H1 (cell line): ENCODE data around the gene AQP12A. TPM values are rescaled to one million over a fixed set of nuclear protein-coding genes. Genes with fewer than 3 reads are reported as not detected.

Experiments
- CTCF ChIA-PET: fragments of 300-600 bp; sonication (Branson Sonifier 250); formaldehyde crosslinking; loops from one replicate; lab custom pipeline; 2021; ENCODE audit not compliant: partially characterized antibody; lab: Charles Lee
- POLR2A ChIA-PET: fragments of 300-600 bp; sonication (Branson Sonifier 250); formaldehyde crosslinking; loops from one replicate; lab custom pipeline; 2021; ENCODE audit warnings: inconsistent platforms; ENCODE audit not compliant: partially characterized antibody; lab: Charles Lee
- DNase-seq, 2 experiments: peaks; one replicate each; pipeline versions ENCODE4 v3.0.0 to v3.0.0-alpha.2; 2010 to 2022; ENCODE audit warnings: low spot score in 2 of 2, low read depth in 1 of 2, mixed read lengths in 1 of 2
- FAIRE-seq: peaks from 2 replicates; lab custom pipeline; 2011; peaks lifted over from hg19 to GRCh38; lab: Jason Lieb, UNC
- H2AFZ ChIP-seq: 2 replicates; pipeline ENCODE4 v1.8.1; 2012; ENCODE audit warnings: low read length, inconsistent platforms
- H2AK5ac ChIP-seq: 2 replicates; pipeline ENCODE4 v1.6.1; 2013; ENCODE audit warnings: low read depth, low read length
- H2BK120ac ChIP-seq: replicated peaks from 2 replicates; pipeline ENCODE3; 2013; ENCODE audit warnings: low read depth, low read length, inconsistent platforms
- H2BK12ac ChIP-seq: 2 replicates; pipeline ENCODE4 v1.6.1; 2013; ENCODE audit warnings: low read depth, low read length
- H2BK15ac ChIP-seq: 2 replicates; pipeline ENCODE4 v1.6.1; 2013; ENCODE audit warnings: low read length
- H2BK20ac ChIP-seq: 2 replicates; pipeline ENCODE4 v1.6.1; 2013; ENCODE audit warnings: low read length
- H2BK5ac ChIP-seq: 2 replicates; pipeline ENCODE4 v1.6.1; 2013; ENCODE audit warnings: low read depth, low read length
- H3K14ac ChIP-seq: 2 replicates; pipeline ENCODE4 v1.6.1; 2013; ENCODE audit warnings: inconsistent platforms; ENCODE audit not compliant: insufficient read length
- H3K18ac ChIP-seq: 2 replicates; pipeline ENCODE4 v1.6.1; 2013; ENCODE audit warnings: low read length; ENCODE audit errors: extremely low read depth
- H3K23ac ChIP-seq: 2 replicates; pipeline ENCODE4 v1.6.1; 2013; ENCODE audit warnings: inconsistent platforms; ENCODE audit not compliant: insufficient read length
- H3K23me2 ChIP-seq: 2 replicates; pipeline ENCODE4 v1.6.1; 2013; ENCODE audit warnings: low read depth, low read length
- H3K27ac ChIP-seq: 2 replicates; pipeline ENCODE4 v1.6.1; 2011; ENCODE audit warnings: low read depth, low read length, inconsistent platforms
- H3K27me3 ChIP-seq, 4 experiments: replicated peaks in 1 of 4; 1 replicate in 1 of 4; 2 replicates in 3 of 4; pipeline versions ENCODE4 v1.6.1 to v1.8.1; 2011 to 2013; ENCODE audit warnings: low read length in 3 of 4, mild to moderate bottlenecking in 3 of 4, inconsistent platforms in 2 of 4, mixed read lengths in 2 of 4, moderate library complexity in 1 of 4; ENCODE audit not compliant: control insufficient read depth in 3 of 4, insufficient read depth in 3 of 4; ENCODE audit errors: extremely low read depth in 1 of 4
- H3K36me3 ChIP-seq, 4 experiments: 2 replicates each; pipeline versions ENCODE4 v1.6.1 to v1.8.1; 2011 to 2013; ENCODE audit warnings: mild to moderate bottlenecking in 4 of 4, low read length in 3 of 4, moderate library complexity in 2 of 4, control low read depth in 1 of 4, inconsistent platforms in 1 of 4; ENCODE audit not compliant: insufficient read depth in 4 of 4, control insufficient read depth in 2 of 4
- H3K4ac ChIP-seq: replicated peaks from 2 replicates; pipeline ENCODE3; 2013; ENCODE audit warnings: low read length, low read depth, mixed read lengths, inconsistent platforms; ENCODE audit not compliant: insufficient read length
- H3K4me1 ChIP-seq, 4 experiments: replicated peaks in 1 of 4; 1 replicate in 1 of 4; 2 replicates in 3 of 4; pipeline versions ENCODE4 v1.6.1 to v1.8.1; 2011 to 2013; ENCODE audit warnings: low read length in 3 of 4, inconsistent platforms in 2 of 4, mixed read lengths in 1 of 4; ENCODE audit not compliant: insufficient read depth in 4 of 4, control insufficient read depth in 3 of 4
- H3K4me2 ChIP-seq, 2 experiments: 2 replicates each; pipeline versions ENCODE4 v1.6.1 to v1.8.1; 2011 to 2013; ENCODE audit warnings: low read depth in 2 of 2, low read length in 2 of 2, control low read depth in 1 of 2, inconsistent platforms in 1 of 2, mild to moderate bottlenecking in 1 of 2; ENCODE audit not compliant: insufficient read depth in 1 of 2
- H3K4me3 ChIP-seq, 4 experiments: fragments of 200-600, 300-600 bp in 1 of 4; sonication (generic), shearing (Covaris generic), sonication (Bioruptor Twin) in 1 of 4; 2 replicates each; pipeline versions ENCODE4 v1.5.1 to v1.8.1; 2011 to 2016; ENCODE audit warnings: low read length in 4 of 4, low read depth in 3 of 4, control low read depth in 2 of 4, inconsistent platforms in 2 of 4, mild to moderate bottlenecking in 2 of 4, mixed read lengths in 1 of 4, moderate library complexity in 1 of 4; ENCODE audit not compliant: insufficient read depth in 2 of 4; ENCODE audit errors: extremely low read depth in 1 of 4
- H3K56ac ChIP-seq: replicated peaks from 2 replicates; pipeline ENCODE3; 2013; ENCODE audit warnings: low read depth, mild to moderate bottlenecking, mixed read lengths, low read length, inconsistent platforms; ENCODE audit not compliant: insufficient read length
- H3K79me1 ChIP-seq: 2 replicates; pipeline ENCODE4 v1.6.1; 2013; ENCODE audit warnings: low read depth, low read length, control low read depth
- H3K79me2 ChIP-seq, 2 experiments: 2 replicates each; pipeline versions ENCODE4 v1.6.1 to v1.8.1; 2012 to 2013; ENCODE audit warnings: low read length in 2 of 2, mild to moderate bottlenecking in 2 of 2, inconsistent platforms in 1 of 2; ENCODE audit not compliant: insufficient read depth in 2 of 2, control insufficient read depth in 1 of 2
- H3K9ac ChIP-seq, 4 experiments: replicated peaks in 1 of 4; 1 replicate in 1 of 4; 2 replicates in 3 of 4; pipeline versions ENCODE4 v1.6.1 to v1.8.1; 2011 to 2013; ENCODE audit warnings: low read depth in 3 of 4, low read length in 3 of 4, control low read depth in 2 of 4, mild to moderate bottlenecking in 2 of 4, moderate library complexity in 2 of 4, inconsistent platforms in 1 of 4; ENCODE audit errors: extremely low read depth in 1 of 4
- H3K9me3 ChIP-seq, 2 experiments: 2 replicates each; pipeline versions ENCODE4 v1.6.1 to v1.8.1; 2012 to 2013; ENCODE audit warnings: mild to moderate bottlenecking in 2 of 2, moderate library complexity in 2 of 2, control low read depth in 1 of 2, inconsistent platforms in 1 of 2, low read depth in 1 of 2, low read length in 1 of 2, mixed read lengths in 1 of 2; ENCODE audit not compliant: insufficient read depth in 2 of 2
- H4K20me1 ChIP-seq, 2 experiments: replicated peaks in 1 of 2; 2 replicates each; pipeline versions ENCODE3 to v1.8.1; 2011 to 2013; ENCODE audit warnings: inconsistent platforms in 2 of 2, low read length in 2 of 2, mild to moderate bottlenecking in 1 of 2; ENCODE audit not compliant: insufficient read depth in 2 of 2, control insufficient read depth in 1 of 2
- H4K5ac ChIP-seq: 2 replicates; pipeline ENCODE4 v1.6.1; 2013; ENCODE audit warnings: low read length, low read depth, mixed read lengths, inconsistent platforms; ENCODE audit not compliant: insufficient read length
- H4K8ac ChIP-seq: 2 replicates; pipeline ENCODE4 v1.8.0; 2013; ENCODE audit warnings: mild to moderate bottlenecking, moderate library complexity, low read length, inconsistent platforms; ENCODE audit not compliant: insufficient read depth; ENCODE audit errors: extremely low read depth
- H4K91ac ChIP-seq: replicated peaks from 2 replicates; pipeline ENCODE3; 2013; ENCODE audit warnings: low read length, mixed read lengths, inconsistent platforms; ENCODE audit not compliant: insufficient read length
- BCL11A ChIP-seq, 2 experiments: IDR thresholded peaks; one replicate each; pipeline ENCODE4 v1.6.1; 2011; ENCODE audit warnings: low read depth in 2 of 2, low read length in 2 of 2, mild to moderate bottlenecking in 2 of 2
- CEBPB ChIP-seq: IDR thresholded peaks from 2 replicates; pipeline ENCODE4 v1.6.1; 2012; ENCODE audit warnings: low read depth, low read length
- CTCF ChIP-seq, 3 experiments: IDR thresholded peaks; 1 replicate in 2 of 3; 2 replicates in 1 of 3; pipeline versions ENCODE4 v1.5.1 to v1.6.1; 2011; ENCODE audit warnings: low read length in 3 of 3, mild to moderate bottlenecking in 3 of 3, inconsistent platforms in 2 of 3, low read depth in 1 of 3, moderate library complexity in 1 of 3; ENCODE audit not compliant: insufficient read depth in 1 of 3; ENCODE audit errors: control extremely low read depth in 1 of 3
- HDAC6 ChIP-seq: IDR thresholded peaks from one replicate; pipeline ENCODE4 v1.7.1; 2012; ENCODE audit warnings: low read depth, mild to moderate bottlenecking, inconsistent platforms, low read length, moderate library complexity
- SIRT6 ChIP-seq: IDR thresholded peaks from one replicate; pipeline ENCODE4 v1.7.1; 2012; ENCODE audit warnings: low read length, inconsistent platforms
- SP2 ChIP-seq: IDR thresholded peaks from 2 replicates; pipeline ENCODE4 v1.6.1; 2012; ENCODE audit warnings: mild to moderate bottlenecking, low read length, inconsistent platforms
- TBP ChIP-seq: IDR thresholded peaks from 2 replicates; pipeline ENCODE4 v1.6.1; 2011; ENCODE audit warnings: low read depth, low read length, improper control_type of control experiment
- WGBS, 2 experiments: shearing (Covaris generic) in 1 of 2; methylation state at CpG; one replicate each; pipeline versions ENCODE4 v1.1.6 to v1.1.7; 2013 to 2015; ENCODE audit warnings: low lambda C conversion rate in 2 of 2, mixed read lengths in 2 of 2, inconsistent platforms in 1 of 2, low coverage in 1 of 2, missing lambda C conversion rate in 1 of 2; ENCODE audit not compliant: insufficient replicate concordance in 2 of 2, insufficient coverage in 1 of 2, insufficient read length in 1 of 2; ENCODE audit errors: extremely low coverage in 1 of 2, missing lambda C conversion rate in 1 of 2; 5-methylcytosine and 5-hydroxymethylcytosine counted together
- polyA plus RNA-seq, 7 experiments: library from polyadenylated mRNA; depleted of rRNA in 3 of 7; stranded (reverse) in 5 of 7; unstranded in 2 of 7; fragments of >200 nt in 5 of 7; fragments of 200-250 nt in 2 of 7; gene quantifications; 1 replicate in 5 of 7; 2 replicates in 1 of 7; 4 replicates in 1 of 7; pipeline versions ENCODE4 v1.2.1 to v1.2.3, GENCODE V29; 2011 to 2013; ENCODE audit warnings: missing spikeins in 2 of 7, mixed read lengths in 2 of 7
- total RNA-seq: library from RNA; stranded (reverse); fragmentation: NEBNext Ultra II Directional; extraction: Animal tissue kit (Norgen Biotek cat#: 25700); gene quantifications from 2 replicates; pipeline ENCODE4 v1.2.1, GENCODE V29; 2021

Gene AQP12A
- total and polyA plus RNA-seq, 2 of the 8 experiments (the other 6 are each of a cell fraction or from before 2014, with no cell fraction given) = not detected

DNA sequence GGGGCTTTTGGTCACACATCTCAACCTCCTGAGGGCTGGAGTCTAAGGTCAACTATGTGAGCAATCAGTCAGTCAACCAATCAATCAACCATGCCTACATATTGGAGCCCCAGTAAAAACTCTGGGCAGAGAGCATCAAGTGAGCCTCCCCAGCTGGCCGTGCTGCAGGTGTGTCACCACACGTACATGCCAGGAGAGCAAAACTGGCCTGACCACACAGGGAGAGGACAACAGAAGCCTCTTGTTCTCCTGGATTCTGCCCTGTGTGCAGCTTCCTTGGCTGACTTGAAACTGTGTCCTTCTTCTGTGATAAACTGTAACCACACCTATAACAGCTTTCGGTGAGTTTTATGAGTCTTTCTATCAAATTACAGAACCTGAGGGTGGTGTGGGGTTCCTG, 40.5 kb upstream of the AQP12A start:
- H4K5ac ChIP-seq = no peak overlapping the region
- no peak overlapping the region for H3K23ac ChIP-seq
- no peak overlapping the region for H3K4ac ChIP-seq
- H2BK15ac ChIP-seq = no peak overlapping the region
- DNase-seq (no peak), FAIRE-seq (no peak)
- no peaks in the 10 kb centered on the region for H4K20me1 ChIP-seq
- peaks cover 0 to 10% (median 6%) of the 10 kb centered on the region in 4 experiments; a peak in 5 of 7 replicates for H3K4me1 ChIP-seq
- no peak overlapping the region; the same call in 1 of the 2 replicates for H4K8ac ChIP-seq
- H3K79me2 ChIP-seq = no peaks in the 10 kb centered on the region
- WGBS, 2 experiments = 95% methylated on average over 3 of the region's 3 CpGs; no CpG with 5 or more reads in 1 of the 2 experiments
- no peak overlapping the region for H3K27ac ChIP-seq
- ChIA-PET POLR2A (no interaction called here), CTCF (interaction anchor here (0.6 kb wide), 1 partner anchor 10 kb away, joined by 3 read pairs; no protein-coding TSS in a partner anchor)
- H3K4me2 ChIP-seq = no peak overlapping the region
- no peaks in the 10 kb centered on the region for H3K36me3 ChIP-seq
- no peak overlapping the region for H4K91ac ChIP-seq
- no peaks in the 10 kb centered on the region for H3K9me3 ChIP-seq
- no peak overlapping the region for H3K9ac ChIP-seq
- no peak overlapping the region for H3K56ac ChIP-seq
- no peak overlapping the region for H2BK5ac ChIP-seq
- peaks cover 0 to 3% (median 1%) of the 10 kb centered on the region in 4 experiments; a peak in 2 of 7 replicates for H3K27me3 ChIP-seq
- H3K18ac ChIP-seq = no peak overlapping the region
- H2BK12ac ChIP-seq = no peak overlapping the region
- H2AK5ac ChIP-seq = no peak overlapping the region
- no peaks in the 10 kb centered on the region for H3K23me2 ChIP-seq
- H2BK120ac ChIP-seq = no peak overlapping the region
- no peak overlapping the region for H3K14ac ChIP-seq
- no peak overlapping the region for H3K4me3 ChIP-seq
- H2AFZ ChIP-seq = no peak overlapping the region
- H3K79me1 ChIP-seq = no peaks in the 10 kb centered on the region
- no peak overlapping the region for H2BK20ac ChIP-seq
- TF ChIP-seq BCL11A (IDR thresholded peaks at IDR 0.05; ENCODE audit: low read depth in 2 of 2, low read length in 2 of 2) = no peak
- no peak for TF ChIP-seq CTCF (IDR thresholded peaks at IDR 0.05; ENCODE audit: control extremely low read depth in 1 of 3, insufficient read depth in 1 of 3, low read depth in 1 of 3, low read length in 3 of 3)
- TF ChIP-seq CEBPB = no peak
- TF ChIP-seq TBP = no peak
- no peak for TF ChIP-seq SP2
- no peak for TF ChIP-seq SIRT6
- no peak for TF ChIP-seq HDAC6
